Mammary epithelial cell (primary cell): ENCODE results near the gene SGSM2.
A peak's percentile ranks its signal among the peaks of the same experiment; 100 is the strongest.

Experiments used
- CTCF ChIP-seq, 2 donors: IDR thresholded peaks in 1 of 2; conservative IDR thresholded peaks in 1 of 2; 2 replicates each; pipeline ENCODE4 v1.5.1; 2011 to 2012; ENCODE audit warnings: inconsistent platforms in 2 of 2, low read length in 2 of 2, mild to moderate bottlenecking in 2 of 2, control low read depth in 1 of 2, low read depth in 1 of 2; ENCODE audit not compliant: insufficient read depth in 1 of 2; ENCODE audit errors: extremely low read depth in 1 of 2
- EZH2 ChIP-seq: IDR thresholded peaks from 2 replicates; pipeline ENCODE4 v1.6.1; 2012; ENCODE audit warnings: low read length, inconsistent platforms, borderline replicate concordance

DNA sequence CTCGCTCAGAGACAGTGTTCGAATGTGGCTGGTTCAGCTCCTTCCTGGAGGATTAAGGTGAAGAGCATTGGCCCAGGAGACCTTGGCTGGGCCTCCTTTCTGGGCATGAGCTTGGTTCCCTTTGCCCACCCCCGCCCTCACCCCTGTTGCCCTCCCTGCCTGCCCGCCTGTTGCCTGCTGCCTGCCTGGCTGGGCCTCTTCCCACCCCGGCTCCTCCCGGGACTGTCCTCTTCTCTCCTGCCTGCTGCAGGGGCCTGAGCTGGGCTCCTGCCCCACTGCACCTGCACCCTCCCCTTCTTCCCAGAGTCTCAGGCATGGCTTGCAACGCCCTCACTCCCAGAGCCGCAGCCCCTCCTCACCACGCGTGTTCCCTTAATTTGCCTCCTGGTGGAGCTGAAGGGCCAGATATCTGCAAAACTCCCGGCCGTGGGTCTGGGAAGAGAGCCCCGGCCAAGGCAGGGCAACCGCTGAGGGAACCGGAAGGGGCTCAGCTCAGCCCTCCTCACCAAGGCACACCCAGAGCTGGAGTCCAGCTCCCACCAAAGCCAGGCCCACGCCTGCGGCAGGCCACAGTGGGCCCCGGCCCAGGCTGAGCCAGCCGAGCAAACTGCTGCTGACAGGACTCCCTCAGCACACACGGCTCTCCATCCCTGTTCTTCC lies 32.4 kb downstream of the SGSM2 start:
- peak in 1 of 2 donors; percentile 4 for TF ChIP-seq CTCF (conservative IDR thresholded peaks at IDR 0.05 in 1 of 2, IDR thresholded peaks at IDR 0.05 in 1 of 2; ENCODE audit: extremely low read depth in 1 of 2, insufficient read depth in 1 of 2, low read depth in 1 of 2, low read length in 2 of 2)
- no peak for TF ChIP-seq EZH2
